Measurements from ENCODE around the gene RD3L.

DNA sequence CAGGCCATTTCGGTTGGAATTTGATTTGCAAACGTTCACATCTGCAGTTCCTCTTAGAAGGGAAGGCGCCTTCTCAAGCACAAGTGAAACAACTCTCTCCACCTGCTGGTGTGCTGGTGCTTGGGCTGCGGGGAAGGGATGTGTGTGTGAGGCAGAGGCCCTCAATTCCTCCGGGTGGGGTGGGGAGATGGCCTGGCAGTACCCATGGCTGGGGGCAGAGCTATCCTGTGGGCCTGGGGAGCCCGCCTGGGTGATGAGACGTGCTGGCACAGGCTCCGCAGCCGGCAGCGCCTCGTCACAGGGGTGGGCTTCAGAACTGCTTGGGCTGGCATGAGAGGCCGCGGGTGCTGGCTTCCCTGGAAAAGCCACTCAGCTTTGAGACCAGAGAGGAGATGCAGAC is 43.0 kb downstream of the RD3L start:
- TF ChIP-seq, protein P1, sequence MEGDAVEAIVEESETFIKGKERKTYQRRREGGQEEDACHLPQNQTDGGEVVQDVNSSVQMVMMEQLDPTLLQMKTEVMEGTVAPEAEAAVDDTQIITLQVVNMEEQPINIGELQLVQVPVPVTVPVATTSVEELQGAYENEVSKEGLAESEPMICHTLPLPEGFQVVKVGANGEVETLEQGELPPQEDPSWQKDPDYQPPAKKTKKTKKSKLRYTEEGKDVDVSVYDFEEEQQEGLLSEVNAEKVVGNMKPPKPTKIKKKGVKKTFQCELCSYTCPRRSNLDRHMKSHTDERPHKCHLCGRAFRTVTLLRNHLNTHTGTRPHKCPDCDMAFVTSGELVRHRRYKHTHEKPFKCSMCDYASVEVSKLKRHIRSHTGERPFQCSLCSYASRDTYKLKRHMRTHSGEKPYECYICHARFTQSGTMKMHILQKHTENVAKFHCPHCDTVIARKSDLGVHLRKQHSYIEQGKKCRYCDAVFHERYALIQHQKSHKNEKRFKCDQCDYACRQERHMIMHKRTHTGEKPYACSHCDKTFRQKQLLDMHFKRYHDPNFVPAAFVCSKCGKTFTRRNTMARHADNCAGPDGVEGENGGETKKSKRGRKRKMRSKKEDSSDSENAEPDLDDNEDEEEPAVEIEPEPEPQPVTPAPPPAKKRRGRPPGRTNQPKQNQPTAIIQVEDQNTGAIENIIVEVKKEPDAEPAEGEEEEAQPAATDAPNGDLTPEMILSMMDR (IDR thresholded peaks at IDR 0.05) = no peak
- no peak for TF ChIP-seq POLR2A (IDR thresholded peaks at IDR 0.05)
